K562 (cell line): ENCODE results near the gene SDF4. TPM values are rescaled to one million over a fixed set of nuclear protein-coding genes. Genes with fewer than 3 reads are reported as not detected.

Source experiments
- ATAC-seq: fragments of 200-7000 bp; cut with Tn5 transposase; 3 replicates; pipeline ENCODE4 v1.9.1; 2020; ENCODE audit warnings: moderate library complexity
- BruUV-seq: library from RNA; stranded (reverse); fragments of 400-500 nt; replicated peaks from 2 replicates; lab custom pipeline; 2021; lab: Mats Ljungman, UMichigan
- CTCF ChIA-PET: fragments of 300-600 bp; formaldehyde crosslinking; extraction: SDS; loops from one replicate; lab custom pipeline; 2021; ENCODE audit warnings: low intra/inter-chr PET ratio; lab: Yijun Ruan, JAX
- POLR2A ChIA-PET: fragments of 300-600, 350-650 bp; sonication (Branson Sonifier 250); formaldehyde crosslinking; extraction: SDS; loops from one replicate; lab custom pipeline; 2021; ENCODE audit warnings: antibody characterized with exemption, inconsistent platforms; lab: Yijun Ruan, JAX
- DNase-seq, 4 experiments: peaks; one replicate each; pipeline versions ENCODE4 v3.0.0 to v3.0.0-alpha.2; 2011 to 2018; ENCODE audit warnings: low spot score in 3 of 4, mixed read lengths in 3 of 4; ENCODE audit errors: extremely low read depth in 1 of 4
- FAIRE-seq: peaks from 2 replicates; lab custom pipeline; 2011; peaks lifted over from hg19 to GRCh38; lab: Jason Lieb, UNC
- H2AFZ ChIP-seq: 2 replicates; pipeline ENCODE4 v1.6.0; 2011; ENCODE audit warnings: low read depth, low read length, control low read depth, inconsistent platforms
- H3K27ac ChIP-seq: fragments of 200-600 bp; 3 replicates; pipeline ENCODE4 v1.8.0; 2011; ENCODE audit warnings: low read depth, mild to moderate bottlenecking, control low read depth, inconsistent platforms, low read length, moderate library complexity, mixed read lengths; ENCODE audit errors: extremely low read depth
- H3K27me3 ChIP-seq, 2 experiments: fragments of 300-600 bp in 1 of 2; 2 replicates in 1 of 2; 3 replicates in 1 of 2; pipeline versions ENCODE4 v1.6.0 to v1.8.0; 2011; ENCODE audit warnings: inconsistent platforms in 2 of 2, low read length in 2 of 2, mild to moderate bottlenecking in 1 of 2, mixed read lengths in 1 of 2, moderate library complexity in 1 of 2; ENCODE audit not compliant: control insufficient read depth in 2 of 2, insufficient read depth in 2 of 2
- H3K36me3 ChIP-seq: fragments of 300-600 bp; 3 replicates; pipeline ENCODE4 v1.8.0; 2011; ENCODE audit warnings: mild to moderate bottlenecking, low read length, inconsistent platforms; ENCODE audit not compliant: control insufficient read depth, insufficient read depth
- H3K4me1 ChIP-seq, 2 experiments: fragments of 200-600 bp in 1 of 2; replicated peaks in 1 of 2; 2 replicates in 1 of 2; 3 replicates in 1 of 2; pipeline versions ENCODE4 v1.5.1 to v1.8.0; 2011; ENCODE audit warnings: inconsistent platforms in 2 of 2, low read length in 2 of 2, mild to moderate bottlenecking in 1 of 2, mixed read lengths in 1 of 2, moderate library complexity in 1 of 2; ENCODE audit not compliant: control insufficient read depth in 2 of 2, insufficient read depth in 2 of 2
- H3K4me2 ChIP-seq: 2 replicates; pipeline ENCODE4 v1.6.1; 2011; ENCODE audit warnings: low read length, control low read depth, inconsistent platforms, mixed read lengths; ENCODE audit not compliant: insufficient read depth
- H3K4me3 ChIP-seq: fragments of 200-600 bp; sonication (generic), shearing (Covaris generic); 2 replicates; pipeline ENCODE4 v1.5.1; 2016; ENCODE audit warnings: control low read depth, inconsistent platforms
- H3K79me2 ChIP-seq: fragments of 200-600 bp; 3 replicates; pipeline ENCODE4 v1.8.0; 2011; ENCODE audit warnings: low read length, inconsistent platforms; ENCODE audit not compliant: control insufficient read depth, insufficient read depth
- H3K9ac ChIP-seq, 2 experiments: 2 replicates each; pipeline versions ENCODE4 v1.6.0 to v1.6.1; 2011; ENCODE audit warnings: low read depth in 2 of 2, low read length in 2 of 2, control low read depth in 1 of 2, inconsistent platforms in 1 of 2, mild to moderate bottlenecking in 1 of 2, mixed read lengths in 1 of 2; ENCODE audit not compliant: insufficient read depth in 1 of 2
- H3K9me1 ChIP-seq: one replicate; pipeline ENCODE4 v1.6.0; 2011; ENCODE audit warnings: inconsistent platforms, mild to moderate bottlenecking, low read length, moderate library complexity; ENCODE audit not compliant: control insufficient read depth, insufficient read depth
- H3K9me3 ChIP-seq: replicated peaks from 2 replicates; pipeline ENCODE4 v1.5.1; 2011; ENCODE audit warnings: low read depth, low read length, inconsistent platforms; ENCODE audit not compliant: control insufficient read depth, insufficient read depth
- H4K20me1 ChIP-seq: replicated peaks from 2 replicates; pipeline ENCODE4 v1.6.1; 2011; ENCODE audit warnings: low read length, inconsistent platforms, mixed read lengths; ENCODE audit not compliant: control insufficient read depth, insufficient read depth
- DMBX1 ChIP-seq: fragments of 250-450 bp; sonication (Bioruptor Pico); IDR thresholded peaks from 2 replicates; pipeline ENCODE4 v1.8.0; 2022; ENCODE audit warnings: inconsistent platforms, mild to moderate bottlenecking, moderate library complexity, borderline replicate concordance
- ELK1 ChIP-seq: sonication (generic); formaldehyde crosslinking; IDR thresholded peaks from 2 replicates; pipeline ENCODE4 v1.8.1; 2022; ENCODE audit warnings: missing genetic modification reagents
- HMGN3 ChIP-seq: IDR thresholded peaks from 2 replicates; pipeline ENCODE4 v1.6.1; 2011; ENCODE audit warnings: borderline replicate concordance, low read depth, mild to moderate bottlenecking, mixed read lengths, low read length; ENCODE audit not compliant: insufficient read length; ENCODE audit errors: extremely low read depth
- TEAD4 ChIP-seq, 2 experiments: sonication (generic) in 1 of 2; formaldehyde crosslinking in 1 of 2; IDR thresholded peaks; 2 replicates each; pipeline versions ENCODE4 v1.6.1 to v1.8.0; 2012 to 2022; ENCODE audit warnings: borderline replicate concordance in 1 of 2, inconsistent platforms in 1 of 2, low read length in 1 of 2, mild to moderate bottlenecking in 1 of 2, missing genetic modification reagents in 1 of 2
- ZNF785 ChIP-seq: fragments of 250-450 bp; sonication (Bioruptor Pico); IDR thresholded peaks from 2 replicates; pipeline ENCODE4 v1.4.0; 2020; ENCODE audit warnings: mild to moderate bottlenecking
- WGBS: fragments of 100-300 bp; shearing (Covaris generic); methylation state at CpG from one replicate; pipeline ENCODE4 v1.1.6; 2016; ENCODE audit warnings: low coverage, mixed read lengths; ENCODE audit not compliant: insufficient coverage; ENCODE audit errors: missing lambda C conversion rate; 5-methylcytosine and 5-hydroxymethylcytosine counted together
- in situ Hi-C: fragments of 300-500 bp; cut with MboI; formaldehyde crosslinking; loops from 4 replicates; pipeline ENCODE4 v1.15.0; 2018; ENCODE audit warnings: inconsistent platforms, mixed read lengths
- intact Hi-C: fragments of 100-400 bp; cut with micrococcal nuclease; formaldehyde crosslinking; loops from 2 replicates; pipeline ENCODE4 v1.14.2; 2022
- polyA plus RNA-seq, 8 experiments: library from polyadenylated mRNA; depleted of rRNA in 4 of 8; stranded (reverse) in 5 of 8; unstranded in 3 of 8; fragments of >200 nt; fragmentation: Nextera tagmentation in 2 of 8; fragmentation: Illumina TruSeq in 1 of 8; extraction: Ambion mirVana in 2 of 8; extraction: Trizol in 1 of 8; gene quantifications; 2 replicates each; pipeline versions ENCODE4 v1.2.1 to v1.2.3, GENCODE V29; 2011 to 2014; ENCODE audit warnings: inconsistent platforms in 1 of 8, missing spikeins in 1 of 8
- total RNA-seq, 7 experiments: library from RNA; depleted of rRNA in 6 of 7; stranded (reverse); fragments of >200 nt in 6 of 7; fragmentation: Illumina TruSeq in 2 of 7; extraction: Trizol in 2 of 7; gene quantifications; 2 replicates each; pipeline versions ENCODE4 v1.2.1 to v1.2.3, GENCODE V29; 2011 to 2021; ENCODE audit warnings: low replicate concordance in 1 of 7

The SDF4 gene
- total and polyA plus RNA-seq, 9 of the 15 experiments (the other 6 are each of a cell fraction or from before 2014, with no cell fraction given): 0.35 to 160 (median 65.2) TPM

- TF ChIP-seq ZNF785 (no peak), ELK1 (CRISPR knock-in tag) (no peak), HMGN3 (peak; percentile 32), DMBX1 (CRISPR knock-in tag) (no peak), TEAD4 (IDR thresholded peaks at IDR 0.05; ENCODE audit: low read length) (no peak), TEAD4 (CRISPR knock-in tag; IDR thresholded peaks at IDR 0.05; ENCODE audit: borderline replicate concordance) (no peak)
- ATAC-seq: no peak
- no peaks in the 10 kb centered on the region for H3K79me2 ChIP-seq
- 22% methylated on average over 32 of the region's 32 CpGs for WGBS
- peaks cover 6% of the 10 kb centered on the region; the same call in 1 of the 2 replicates for H4K20me1 ChIP-seq
- ChIA-PET CTCF (no interaction called here), POLR2A (interaction anchor here (1.1 kb wide), 1 partner anchor 21 kb away, joined by 3 read pairs; no protein-coding TSS in a partner anchor)
- FAIRE-seq: no peak
- 0 out of 4 replicates have a peak overlapping the region, but pooled peaks of 1 of the 2 experiments have one; percentile 29 for H3K9ac ChIP-seq
- no peak overlapping the region for H3K4me3 ChIP-seq
- peaks cover 59 to 88% of the 10 kb centered on the region in 2 experiments for H3K27me3 ChIP-seq
- no peaks in the 10 kb centered on the region for H3K36me3 ChIP-seq
- DNase-seq: peak in 1 of 4 experiments; percentile 11
- no peak overlapping the region for H2AFZ ChIP-seq
- H3K27ac ChIP-seq: no peak overlapping the region
- H3K4me1 ChIP-seq: peaks cover 0 to 68% of the 10 kb centered on the region in 2 experiments; a peak in 2 of 5 replicates
- H3K4me2 ChIP-seq: no peak overlapping the region
- intact Hi-C loops: no loop called here
- in situ Hi-C loops: no loop called here
- no peaks in the 10 kb centered on the region for H3K9me1 ChIP-seq
- BruUV-seq: no TSS peak
- 0 out of 2 replicates have a peak, but pooled peaks cover 1% of the 10 kb centered on the region for H3K9me3 ChIP-seq
Measured at GRCh38 chr1:1173061-1173792, 58.6 kb downstream of the SDF4 start.
